ENCODE data around the gene GAREM2. TPM values are rescaled to one million over a fixed set of nuclear protein-coding genes. Genes with fewer than 3 reads are reported as not detected.

The GAREM2 gene
- total RNA-seq, 1 donor from 2014 or later: 3.1 TPM

DNA sequence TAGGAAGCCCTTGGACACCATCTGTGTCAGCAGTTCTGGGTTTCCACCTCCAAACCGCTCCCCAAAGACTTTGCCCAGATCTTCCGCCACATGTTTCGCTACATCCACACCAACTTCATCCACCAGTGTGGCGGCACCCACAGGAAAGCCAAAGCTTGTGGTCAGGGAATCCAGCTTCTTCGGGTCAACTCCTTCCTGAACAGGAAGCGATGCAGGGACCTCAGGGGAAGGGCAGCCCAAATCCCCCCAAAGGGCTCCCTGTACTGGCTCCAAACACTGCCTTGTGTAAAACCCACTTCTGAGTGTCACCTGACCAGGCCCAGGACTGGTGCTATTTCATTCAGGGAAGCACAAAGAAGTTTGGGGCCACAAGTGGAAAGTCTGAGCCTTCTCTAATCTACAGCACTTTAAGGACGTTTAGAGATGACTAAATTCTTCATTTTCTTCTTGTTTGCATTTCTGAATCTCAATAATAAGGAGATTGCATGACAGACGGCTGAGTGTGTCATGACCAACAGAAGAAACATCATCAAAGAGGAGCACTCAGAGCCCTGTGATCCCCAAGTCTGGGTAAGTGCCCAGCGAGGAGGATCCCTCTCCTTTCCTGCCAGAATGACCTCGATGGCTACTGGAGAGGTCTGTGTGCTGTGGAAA lies 20.8 kb downstream of the GAREM2 start:
- DNase-seq (no peak), ATAC-seq (ENCODE audit: low read depth) (no peak)
- Mint-ChIP-seq H3K4me3 (no peak overlapping the region), H3K27me3 (no peaks in the 10 kb centered on the region), H3K4me1 (peaks cover 28% of the 10 kb centered on the region), H3K27ac (no peak overlapping the region), H3K36me3 (ENCODE audit: low read depth) (peaks cover 87% of the 10 kb centered on the region), H3K9me3 (peaks cover 10% of the 10 kb centered on the region)
- intact Hi-C loops (cut with micrococcal nuclease): no loop called here
- POLR2A ChIA-PET: no interaction called here
- CTCF ChIA-PET: interaction anchor here (1.0 kb wide), 1 partner anchor 9 kb away, joined by 3 read pairs; no protein-coding TSS in a partner anchor
- TF ChIP-seq, protein P1, sequence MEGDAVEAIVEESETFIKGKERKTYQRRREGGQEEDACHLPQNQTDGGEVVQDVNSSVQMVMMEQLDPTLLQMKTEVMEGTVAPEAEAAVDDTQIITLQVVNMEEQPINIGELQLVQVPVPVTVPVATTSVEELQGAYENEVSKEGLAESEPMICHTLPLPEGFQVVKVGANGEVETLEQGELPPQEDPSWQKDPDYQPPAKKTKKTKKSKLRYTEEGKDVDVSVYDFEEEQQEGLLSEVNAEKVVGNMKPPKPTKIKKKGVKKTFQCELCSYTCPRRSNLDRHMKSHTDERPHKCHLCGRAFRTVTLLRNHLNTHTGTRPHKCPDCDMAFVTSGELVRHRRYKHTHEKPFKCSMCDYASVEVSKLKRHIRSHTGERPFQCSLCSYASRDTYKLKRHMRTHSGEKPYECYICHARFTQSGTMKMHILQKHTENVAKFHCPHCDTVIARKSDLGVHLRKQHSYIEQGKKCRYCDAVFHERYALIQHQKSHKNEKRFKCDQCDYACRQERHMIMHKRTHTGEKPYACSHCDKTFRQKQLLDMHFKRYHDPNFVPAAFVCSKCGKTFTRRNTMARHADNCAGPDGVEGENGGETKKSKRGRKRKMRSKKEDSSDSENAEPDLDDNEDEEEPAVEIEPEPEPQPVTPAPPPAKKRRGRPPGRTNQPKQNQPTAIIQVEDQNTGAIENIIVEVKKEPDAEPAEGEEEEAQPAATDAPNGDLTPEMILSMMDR (IDR thresholded peaks at IDR 0.05): no peak

GRCh38 chr2:26195040-26195984 lies 22.4 kb downstream of the GAREM2 start:
- TF ChIP-seq, protein P1 (IDR thresholded peaks at IDR 0.05): no peak
- DNase-seq: no peak
- intact Hi-C loops (cut with micrococcal nuclease): no loop called here
- H3K9me3 Mint-ChIP-seq: peaks cover 10% of the 10 kb centered on the region
- ATAC-seq (ENCODE audit: low read depth): no peak
- no peak overlapping the region for H3K27ac Mint-ChIP-seq
- H3K4me1 Mint-ChIP-seq: peaks cover 28% of the 10 kb centered on the region
- ChIA-PET CTCF (interaction anchor here (1.4 kb wide), 1 partner anchor 11 kb away, joined by 6 read pairs; no protein-coding TSS in a partner anchor), POLR2A (interaction anchor here (1.1 kb wide), 1 partner anchor 11 kb away, joined by 3 read pairs; no protein-coding TSS in a partner anchor)
- H3K27me3 Mint-ChIP-seq: no peaks in the 10 kb centered on the region
- peaks cover 95% of the 10 kb centered on the region for H3K36me3 Mint-ChIP-seq (ENCODE audit: low read depth)
- H3K4me3 Mint-ChIP-seq: no peak overlapping the region

GRCh38 chr2:26196683-26197418 lies 24.0 kb downstream of the GAREM2 start:
- Mint-ChIP-seq H3K27ac (peak overlapping the region; percentile 50), H3K4me3 (no peak overlapping the region), H3K36me3 (ENCODE audit: low read depth) (peaks cover 92% of the 10 kb centered on the region), H3K27me3 (no peaks in the 10 kb centered on the region), H3K9me3 (peaks cover 10% of the 10 kb centered on the region), H3K4me1 (peaks cover 28% of the 10 kb centered on the region)
- ATAC-seq (ENCODE audit: low read depth): peak; percentile 88
- TF ChIP-seq, protein P1 (IDR thresholded peaks at IDR 0.05): no peak
- intact Hi-C loops (cut with micrococcal nuclease): loop anchor here (2.0 kb wide), 1 partner anchor 48 kb away; the partner anchor contains the start of genes HADHA and HADHB
- ChIA-PET POLR2A (no interaction called here), CTCF (interaction anchor here (0.7 to 1.4 kb wide), 2 partner anchors 12 kb away, joined by 3 to 6 read pairs; no protein-coding TSS in a partner anchor)
- DNase-seq: no peak

- peak overlapping the region; percentile 46 for H3K27ac Mint-ChIP-seq
- CTCF ChIA-PET: interaction anchor here (0.7 kb wide), 1 partner anchor 13 kb away, joined by 3 read pairs; no protein-coding TSS in a partner anchor
- no peak for ATAC-seq (ENCODE audit: low read depth)
These were observed 24.6 kb downstream of the GAREM2 start for GRCh38 chr2:26197516-26197915.

More at GRCh38 chr2:26197516-26197915, 24.6 kb downstream of the GAREM2 start:
- intact Hi-C loops (cut with micrococcal nuclease): loop anchor here (2.0 kb wide), 1 partner anchor 47 kb away; the partner anchor contains the start of genes HADHA and HADHB
- TF ChIP-seq, protein P1 (IDR thresholded peaks at IDR 0.05): no peak
- Mint-ChIP-seq H3K27me3 (no peaks in the 10 kb centered on the region), H3K4me3 (no peak overlapping the region), H3K9me3 (peaks cover 10% of the 10 kb centered on the region), H3K4me1 (peaks cover 28% of the 10 kb centered on the region), H3K36me3 (ENCODE audit: low read depth) (peaks cover 92% of the 10 kb centered on the region)
- POLR2A ChIA-PET: no interaction called here
- DNase-seq: no peak

All from activated B cell treated with CpG ODN at 0.5 μM for 24 hours (primary cell).